Left lobe of liver (tissue), 2 donors: ENCODE data around the gene OR10C1. TPM values are rescaled to one million over a fixed set of nuclear protein-coding genes. Genes with fewer than 3 reads are reported as not detected.
A peak's percentile ranks its signal among the peaks of the same experiment; 100 is the strongest.
"Not testable (repeated sequence)": the region's sequence is repeated elsewhere in the genome, so short reads cannot be mapped to it uniquely, and the experiment has no call there.

Source experiments
- ATAC-seq: fragments of 200-7000 bp; cut with Tn5 transposase; one replicate; pipeline ENCODE4 v1.9.1; 2020; ENCODE audit warnings: mild to moderate bottlenecking, moderate library complexity
- DNase-seq: peaks from one replicate; pipeline ENCODE4 v3.0.0-alpha.2; 2020; ENCODE audit warnings: low spot score
- total RNA-seq: library from RNA; stranded (reverse); gene quantifications from one replicate; pipeline ENCODE4 v1.2.1, GENCODE V29; 2021
- donor health status: DM: no; HTN: no; CAD: no; lungs with moderate emphysema.
- donor health status: DM: no; HTN: yes; CAD: no.

Gene OR10C1, protein sequence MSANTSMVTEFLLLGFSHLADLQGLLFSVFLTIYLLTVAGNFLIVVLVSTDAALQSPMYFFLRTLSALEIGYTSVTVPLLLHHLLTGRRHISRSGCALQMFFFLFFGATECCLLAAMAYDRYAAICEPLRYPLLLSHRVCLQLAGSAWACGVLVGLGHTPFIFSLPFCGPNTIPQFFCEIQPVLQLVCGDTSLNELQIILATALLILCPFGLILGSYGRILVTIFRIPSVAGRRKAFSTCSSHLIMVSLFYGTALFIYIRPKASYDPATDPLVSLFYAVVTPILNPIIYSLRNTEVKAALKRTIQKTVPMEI
- total RNA-seq, result not detected

DNA sequence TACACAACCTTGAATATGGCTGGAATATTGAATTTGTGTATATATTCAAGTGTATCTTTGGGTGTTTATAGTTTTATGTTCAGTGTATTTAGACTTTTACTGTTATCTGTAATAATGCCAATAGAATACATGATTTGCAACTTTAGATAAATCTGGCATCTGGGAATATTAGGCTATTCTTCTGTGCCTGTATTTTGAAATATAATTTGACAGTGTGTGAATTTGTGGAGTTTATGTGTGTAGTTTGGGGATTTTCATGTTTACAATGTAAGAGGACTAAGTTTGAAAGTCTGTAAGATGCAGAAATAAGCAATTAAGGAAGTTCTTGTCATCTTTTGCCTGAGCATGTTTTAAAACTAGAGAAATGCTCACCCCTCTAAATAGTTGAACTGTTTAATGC is at the start of gene OR10C1:
TSS of gene OR10C1 (plus strand) at position 301 of the 400 bp plus-strand sequence. CDS start 710 bp downstream, outside the sequence.
- ATAC-seq (no peak), DNase-seq (no peak)

DNA sequence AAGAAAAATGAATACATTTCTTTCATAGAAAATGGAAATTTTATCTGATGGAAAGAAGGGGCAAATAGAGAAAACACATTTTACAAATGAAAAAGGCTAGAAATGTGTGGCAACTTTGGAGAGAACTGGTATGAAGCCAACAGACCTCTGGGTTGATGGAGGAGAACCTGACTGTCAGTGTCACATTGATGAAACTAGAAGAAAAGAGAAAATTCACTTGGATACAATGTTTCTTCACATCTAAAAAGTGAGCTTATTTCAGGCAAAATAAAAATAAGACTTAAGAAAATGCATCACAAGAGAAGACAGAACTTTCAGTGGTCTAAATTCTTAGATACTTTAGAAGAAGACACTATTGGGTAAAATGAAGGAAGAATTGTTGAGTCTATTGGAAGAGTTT is 43.8 kb upstream of the OR10C1 start, which contains the start of gene OR12D2:
TSS of gene OR12D2 (plus strand) at position 301 of the 400 bp plus-strand sequence. CDS start 1,069 bp downstream, outside the sequence.
- ATAC-seq, result no peak
- no peak for DNase-seq

DNA sequence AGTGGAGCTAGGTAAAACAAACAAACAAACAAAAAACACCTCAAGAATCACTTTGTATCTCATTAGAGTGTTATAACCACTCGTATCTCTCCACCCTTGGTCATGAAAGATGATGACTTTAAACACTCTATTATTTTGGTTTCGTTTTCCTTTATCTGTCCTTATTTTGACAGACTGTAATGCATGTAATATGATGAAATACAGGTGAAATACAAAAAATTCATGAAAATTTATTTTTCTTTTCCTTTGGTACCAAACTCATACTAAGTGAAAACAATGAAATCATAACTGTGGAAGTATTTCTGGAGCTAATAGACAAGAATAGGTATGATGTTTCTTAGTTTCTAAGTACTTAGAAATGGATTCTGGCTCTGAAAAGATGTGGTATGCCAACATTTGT is 39.6 kb upstream of the OR10C1 start:
- ATAC-seq, result no peak

DNA sequence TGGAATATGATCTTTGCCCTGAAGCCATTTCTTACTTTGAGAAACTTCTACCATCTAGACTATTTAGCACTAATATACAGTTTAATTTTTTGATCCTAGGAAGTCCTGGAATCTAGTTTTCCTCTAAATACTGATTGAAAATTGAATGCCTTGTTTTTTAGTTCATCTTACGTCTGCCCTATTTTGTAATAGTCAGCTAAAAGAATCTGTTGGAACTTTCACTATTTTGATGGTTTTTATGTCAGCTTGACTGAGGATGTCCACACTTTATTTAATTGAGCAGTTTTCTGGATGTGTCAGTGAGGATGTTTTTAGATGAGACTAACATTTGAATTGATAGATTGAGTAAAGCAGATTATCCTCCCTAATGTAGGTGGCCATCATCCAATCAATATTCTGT is 35.3 kb upstream of the OR10C1 start:
- DNase-seq (no peak), ATAC-seq (no peak)

More for the DNA sequence above, 39.6 kb upstream of the OR10C1 start:
- no peak for DNase-seq

DNA sequence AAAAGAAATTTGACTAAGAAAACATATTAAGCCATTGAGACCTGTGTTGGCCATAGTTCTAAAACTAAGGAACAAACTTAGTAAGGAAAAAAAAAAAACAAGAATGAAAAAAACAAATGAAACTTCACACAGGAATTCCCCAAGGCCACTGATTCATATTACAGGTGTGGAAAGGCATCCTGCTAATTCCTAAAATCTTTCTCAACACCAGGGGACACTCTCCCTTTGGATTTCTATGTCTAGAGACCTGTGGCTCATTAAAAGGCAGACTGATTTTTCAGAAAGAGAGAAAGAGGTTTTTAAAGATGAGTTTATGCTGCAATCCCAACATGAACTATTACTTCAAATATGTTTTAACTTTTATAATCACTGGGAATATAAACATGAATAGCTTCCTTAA is 24.5 kb upstream of the OR10C1 start, which contains the start of gene OR12D1:
TSS of gene OR12D1 (plus strand) at position 341 of the 400 bp plus-strand sequence.
- no peak for DNase-seq
- ATAC-seq, result peak; percentile 64

DNA sequence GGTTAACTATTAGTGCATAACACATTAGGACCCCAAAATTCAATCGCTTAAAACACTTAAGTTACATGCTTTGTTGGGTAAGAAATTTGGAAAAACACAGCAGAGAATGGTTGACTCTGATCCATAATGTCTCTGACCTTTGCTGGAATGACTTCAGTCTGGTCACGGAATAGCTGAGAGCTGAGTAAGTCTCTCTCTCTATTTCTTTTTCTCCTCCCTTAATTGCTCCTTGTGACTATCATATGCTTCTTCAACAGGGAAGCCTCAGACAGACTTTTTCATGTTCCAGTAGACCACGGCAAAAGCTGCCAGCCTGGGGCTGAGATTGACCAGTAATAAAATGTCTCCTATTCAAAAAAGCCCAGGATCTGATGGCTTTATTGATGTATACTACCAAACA is 19.6 kb upstream of the OR10C1 start:
- ATAC-seq (no peak), DNase-seq (no peak)

DNA sequence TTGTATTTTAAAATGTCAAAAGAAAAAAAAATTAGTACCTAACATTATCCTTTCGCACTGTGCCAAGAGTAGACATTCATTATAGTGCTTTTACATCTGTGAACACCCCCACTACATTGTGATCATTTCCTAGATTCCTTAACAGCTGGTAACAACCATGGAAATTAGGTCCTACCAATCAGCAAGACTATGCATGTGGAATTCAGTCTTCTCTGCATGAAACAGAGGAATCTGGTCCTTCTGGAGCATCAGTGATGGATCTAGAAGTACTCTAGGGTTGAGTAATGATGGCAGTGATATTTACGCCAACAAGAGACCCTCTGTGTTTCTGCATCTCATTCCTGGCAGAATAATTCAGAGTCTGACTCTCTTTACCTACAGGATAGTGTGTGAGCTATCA is 14.9 kb upstream of the OR10C1 start:
- DNase-seq (no peak), ATAC-seq (no peak)

DNA sequence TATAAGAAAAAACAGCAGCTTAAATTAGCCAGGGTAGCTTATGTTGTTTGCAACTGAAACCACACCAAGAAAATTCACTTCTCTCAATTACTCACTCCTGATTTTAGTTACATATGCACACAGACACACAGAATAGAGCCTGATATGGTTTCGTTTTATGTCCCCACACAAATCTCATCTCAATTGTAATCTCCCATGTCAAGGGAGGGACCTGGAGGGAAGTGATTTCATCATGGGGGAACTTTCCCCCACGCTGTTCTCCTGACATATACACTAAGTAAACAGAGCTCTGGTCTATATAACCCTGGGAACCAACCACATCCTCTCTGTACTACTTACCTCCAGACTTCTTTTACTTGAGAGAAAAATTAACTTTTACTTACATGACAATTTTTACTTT is 14.5 kb upstream of the OR10C1 start:
- no peak for DNase-seq
- no peak for ATAC-seq

DNA sequence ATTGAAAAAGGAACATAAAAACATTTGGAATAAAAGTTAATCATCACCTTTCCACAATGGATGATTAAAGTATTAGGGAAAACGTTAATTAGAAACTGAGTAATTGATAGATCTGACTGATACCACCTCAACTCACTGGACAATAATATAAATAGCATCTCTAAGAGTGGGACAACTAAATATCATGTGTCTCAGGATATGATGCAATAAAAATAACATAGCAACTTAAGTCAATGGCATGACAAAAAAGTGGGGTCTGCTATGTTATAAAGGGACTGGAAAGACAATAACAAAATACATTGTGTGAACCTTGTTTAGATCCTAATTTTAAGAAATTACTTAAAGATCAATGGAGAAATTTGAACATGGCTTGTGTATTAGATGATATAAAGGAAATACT is 14.0 kb upstream of the OR10C1 start:
- DNase-seq (no peak), ATAC-seq (no peak)

DNA sequence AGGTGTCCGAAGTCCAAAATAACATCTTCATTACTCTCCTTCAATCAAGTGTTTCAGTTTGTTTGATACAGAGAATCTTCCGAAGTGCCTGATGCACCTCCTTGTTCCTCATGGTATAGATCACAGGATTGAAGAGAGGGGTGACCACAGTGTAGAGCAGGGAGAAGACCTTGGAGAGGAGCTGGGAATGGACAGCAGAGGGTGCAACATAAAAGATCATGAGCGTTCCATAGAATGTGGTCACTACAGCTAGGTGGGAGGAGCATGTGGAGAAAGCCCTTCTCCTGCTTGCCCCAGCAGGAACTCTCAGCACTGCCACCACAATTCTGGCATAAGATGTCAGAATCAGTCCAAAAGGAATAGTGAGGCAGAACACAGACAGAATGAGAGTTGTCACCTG is 12.5 kb upstream of the OR10C1 start:
- ATAC-seq (no peak), DNase-seq (no peak)

DNA sequence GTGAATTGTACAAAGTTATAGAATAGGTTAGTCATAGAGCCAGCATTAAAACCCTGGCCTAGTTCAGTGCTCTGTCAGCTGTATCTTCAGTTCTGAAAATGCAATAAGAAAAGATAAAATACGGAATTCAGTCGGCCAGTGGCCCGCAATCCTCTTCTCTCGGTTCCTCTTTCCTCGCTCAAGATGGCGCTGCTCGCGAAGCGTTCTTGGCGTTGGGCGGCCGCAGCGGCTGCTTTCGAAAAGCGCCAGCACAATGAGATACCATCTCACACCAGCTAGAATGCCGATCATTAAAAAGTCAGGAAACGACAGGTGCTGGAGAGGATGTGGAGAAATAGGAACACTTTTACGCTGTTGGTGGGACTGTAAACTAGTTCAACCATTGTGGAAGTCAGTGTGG is 2.4 kb upstream of the OR10C1 start:
- not testable (repeated sequence) for DNase-seq, ATAC-seq

DNA sequence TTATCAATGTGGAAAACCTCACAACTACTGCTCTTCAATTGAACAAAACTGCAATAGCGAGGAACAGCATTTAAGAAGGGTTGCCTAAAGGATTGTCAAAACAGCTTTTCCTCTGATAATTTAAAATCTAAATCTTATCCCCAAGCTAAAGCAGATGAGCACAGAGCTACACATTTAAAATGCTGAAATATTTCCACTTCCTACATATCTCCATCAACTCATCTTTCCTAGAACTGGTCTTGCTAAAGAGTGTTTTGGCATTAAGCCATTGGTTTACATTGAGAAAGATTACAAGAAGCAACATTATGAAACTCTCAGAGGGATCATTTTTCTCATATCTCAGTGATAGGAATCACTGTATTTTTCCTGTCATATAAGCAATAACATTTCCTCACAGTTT is 3.6 kb downstream of the OR10C1 start:
- DNase-seq, result no peak
- no peak for ATAC-seq

DNA sequence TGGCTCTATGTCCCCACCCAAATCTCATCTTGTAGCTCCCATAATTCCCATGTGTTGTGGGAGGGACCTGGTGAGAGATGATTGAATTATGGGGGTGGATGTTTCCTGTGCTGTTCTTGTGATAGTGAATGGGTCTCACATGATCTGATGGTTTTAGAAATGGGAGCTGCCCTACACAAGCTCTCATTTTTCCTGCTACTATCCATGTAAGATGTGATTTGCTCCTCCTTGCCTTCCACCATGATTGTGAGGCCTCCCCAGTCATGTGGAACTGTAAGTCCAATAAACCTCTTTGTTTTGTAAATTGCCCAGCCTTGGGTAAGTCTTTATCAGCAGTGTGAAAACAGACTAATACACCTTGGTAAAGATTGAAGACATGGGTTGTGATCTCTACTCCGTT is 4.9 kb downstream of the OR10C1 start:
- ATAC-seq, DNase-seq: not testable (repeated sequence)

DNA sequence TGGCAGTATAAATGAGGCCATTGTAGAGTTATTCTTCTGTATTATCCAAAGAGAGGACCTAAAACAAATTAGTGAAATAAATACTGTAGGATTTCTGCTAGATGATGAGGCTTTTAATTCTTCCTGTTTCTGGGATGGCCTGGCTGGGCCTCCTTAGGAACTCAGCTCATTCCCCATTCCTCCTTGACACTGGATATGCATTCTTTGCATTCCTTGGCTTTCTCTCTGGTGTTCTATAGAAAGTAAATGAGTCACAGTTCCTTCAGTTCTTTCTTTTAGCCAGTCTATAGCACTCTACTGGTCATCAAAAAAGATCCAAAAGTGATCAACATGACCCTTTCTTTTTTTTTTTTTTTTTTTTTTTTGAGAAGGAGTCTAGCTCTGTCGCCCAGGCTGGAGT is 8.6 kb downstream of the OR10C1 start:
- DNase-seq, result no peak
- no peak for ATAC-seq

DNA sequence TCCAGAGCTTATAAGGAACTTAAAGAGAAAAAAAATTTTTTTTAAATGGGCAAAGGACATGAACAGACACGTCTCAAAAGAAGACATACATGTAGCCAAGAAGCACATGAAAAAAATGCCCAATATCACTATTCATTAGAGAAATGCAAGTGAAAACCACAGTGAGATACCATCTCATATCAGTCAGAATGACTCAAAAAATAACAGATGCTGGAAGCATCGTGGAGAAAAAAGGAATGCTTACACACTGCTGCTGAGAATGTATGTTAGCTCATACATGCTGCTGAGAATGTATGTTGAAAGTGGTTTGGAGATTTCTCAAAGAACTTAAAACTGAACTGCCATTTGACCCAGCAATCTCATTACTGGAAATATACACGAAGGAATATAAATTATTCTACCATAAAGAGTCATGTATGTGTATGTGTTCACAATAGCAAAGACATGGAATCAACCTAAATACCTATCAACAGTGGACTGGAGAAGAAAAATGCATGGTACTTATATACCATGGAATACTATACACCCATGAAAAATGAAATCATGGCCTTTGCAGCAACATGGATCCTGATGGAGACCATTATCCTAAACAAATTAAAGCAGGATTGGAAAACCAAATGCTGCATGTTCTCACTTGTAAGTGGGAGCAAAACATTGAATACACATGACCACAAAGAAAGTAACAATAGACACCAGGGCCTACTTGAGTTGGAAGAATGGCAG is 12.5 kb downstream of the OR10C1 start:
- DNase-seq (no peak), ATAC-seq (no peak)

DNA sequence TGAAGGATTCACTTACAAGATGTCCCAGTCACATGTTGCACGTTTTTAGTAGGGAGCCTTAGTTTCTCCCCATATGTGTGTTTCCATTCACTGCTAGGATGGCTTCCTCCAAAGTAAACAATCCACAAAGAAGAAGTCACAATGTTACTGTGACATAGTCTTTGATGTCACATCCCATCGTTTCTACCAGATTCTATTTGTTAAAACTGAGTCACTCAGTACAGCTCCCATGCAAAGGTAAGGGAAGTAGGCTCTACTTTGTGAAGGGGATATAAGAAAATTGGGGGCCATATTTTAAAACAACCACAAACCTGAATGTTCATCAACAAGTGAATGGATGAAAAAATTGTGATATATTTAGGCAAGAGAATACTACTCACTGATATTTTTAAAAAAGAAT is 17.9 kb downstream of the OR10C1 start, which contains the start of the genes OR11A1 and OR2H1:
TSS of gene OR11A1 (minus strand) at position 101 of the 400 bp plus-strand sequence. CDS start 29,430 bp downstream, outside the sequence.
TSS of gene OR2H1 (plus strand) at position 185 of the 400 bp plus-strand sequence. CDS start 4,615 bp downstream, outside the sequence.
- DNase-seq (no peak), ATAC-seq (no peak)

DNA sequence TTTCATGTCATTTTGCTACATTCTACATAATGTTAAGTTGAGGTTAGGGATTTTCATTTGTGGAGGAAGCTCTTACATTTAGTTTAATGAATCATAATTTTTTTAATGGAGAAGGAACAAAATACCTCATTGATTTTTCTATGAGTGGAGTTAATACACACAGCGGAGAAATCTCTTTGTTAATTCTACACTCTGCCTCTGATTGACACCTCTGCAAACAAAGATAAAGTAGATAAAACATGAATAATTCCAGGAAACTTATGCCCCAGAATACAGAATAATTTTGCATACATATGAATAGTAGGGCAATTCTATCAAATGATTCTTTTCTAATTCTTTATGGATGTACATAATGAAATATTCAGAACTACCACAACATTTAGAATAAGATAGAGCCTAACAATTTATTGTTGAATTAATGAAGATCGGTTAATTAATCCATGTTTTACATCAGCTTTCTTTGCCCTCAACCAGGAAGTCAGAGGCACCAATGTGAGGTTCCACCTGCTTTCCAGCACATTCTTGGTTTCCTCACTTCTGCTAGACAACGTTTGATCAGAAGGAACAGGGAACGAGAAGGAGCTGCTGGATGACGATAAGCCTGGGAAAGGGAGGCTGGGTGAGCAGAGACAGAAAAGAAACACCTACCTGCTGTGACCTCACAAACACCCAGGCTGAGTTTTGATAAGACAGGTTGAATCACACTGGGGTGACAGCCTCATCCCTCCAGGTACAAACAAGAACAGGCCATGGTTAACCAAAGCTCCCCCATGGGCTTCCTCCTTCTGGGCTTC is 22.1 kb downstream of the OR10C1 start:
- ATAC-seq, result no peak
- no peak for DNase-seq

DNA sequence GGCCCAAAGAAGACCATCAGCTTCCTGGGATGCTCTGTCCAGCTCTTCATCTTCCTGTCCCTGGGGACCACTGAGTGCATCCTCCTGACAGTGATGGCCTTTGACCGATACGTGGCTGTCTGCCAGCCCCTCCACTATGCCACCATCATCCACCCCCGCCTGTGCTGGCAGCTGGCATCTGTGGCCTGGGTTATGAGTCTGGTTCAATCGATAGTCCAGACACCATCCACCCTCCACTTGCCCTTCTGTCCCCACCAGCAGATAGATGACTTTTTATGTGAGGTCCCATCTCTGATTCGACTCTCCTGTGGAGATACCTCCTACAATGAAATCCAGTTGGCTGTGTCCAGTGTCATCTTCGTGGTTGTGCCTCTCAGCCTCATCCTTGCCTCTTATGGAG is 22.9 kb downstream of the OR10C1 start:
- DNase-seq, result no peak
- peak; percentile 59 for ATAC-seq

DNA sequence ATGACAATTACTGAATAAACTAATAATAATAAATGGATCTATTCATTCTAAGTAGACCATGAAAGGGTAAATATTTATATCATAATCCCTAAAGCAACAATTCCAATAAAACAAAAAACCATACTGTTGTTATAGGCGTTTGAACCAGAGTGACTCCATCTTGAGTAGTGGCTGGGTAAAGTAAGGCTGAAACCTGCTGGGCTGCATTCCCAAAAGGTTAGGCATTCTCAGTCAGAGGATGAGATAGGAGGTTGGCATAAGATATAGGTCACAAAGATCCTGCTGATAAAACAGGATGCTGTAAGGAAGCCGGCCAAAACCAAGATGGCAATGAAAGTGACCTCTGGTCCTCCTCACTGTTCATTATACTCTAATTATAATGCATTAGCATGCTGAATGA is 26.2 kb downstream of the OR10C1 start:
- no peak for ATAC-seq
- no peak for DNase-seq

DNA sequence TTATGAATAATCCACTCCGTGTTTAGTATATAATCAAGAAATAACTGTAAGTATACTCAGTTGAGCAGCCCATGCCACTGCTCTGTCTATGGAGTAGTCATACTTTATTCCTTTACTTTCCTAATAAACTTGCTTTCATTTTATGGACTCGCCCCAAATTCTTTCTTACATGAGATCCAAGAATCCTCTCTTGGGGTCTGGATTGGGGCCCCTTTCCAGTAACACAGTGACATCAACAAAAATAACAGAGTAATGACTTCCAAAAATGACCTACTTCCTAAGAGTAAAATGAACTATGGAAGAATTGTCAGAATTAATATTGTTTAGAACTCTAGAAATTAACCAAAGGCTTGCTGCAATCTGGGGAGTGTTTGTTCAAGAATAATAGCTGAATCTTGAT is 26.7 kb downstream of the OR10C1 start:
- ATAC-seq (no peak), DNase-seq (no peak)

DNA sequence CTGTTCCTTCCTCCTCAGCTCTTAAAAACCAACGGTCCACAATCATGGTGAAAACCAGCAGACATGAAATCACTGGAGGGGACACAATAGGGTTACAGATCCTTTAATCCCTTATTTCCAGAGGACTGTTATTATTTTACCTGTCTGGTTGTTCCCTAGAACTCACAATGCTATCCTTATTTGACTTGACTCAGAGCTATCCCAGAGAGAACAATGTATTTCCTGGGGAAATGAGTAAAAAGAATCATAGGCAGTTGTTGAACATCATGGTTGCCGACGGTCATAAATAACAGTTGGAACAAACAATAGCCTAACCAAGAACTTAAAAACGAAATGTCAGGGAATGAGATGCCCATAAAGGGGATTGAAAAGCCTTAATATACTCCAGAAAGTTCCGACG is 27.1 kb downstream of the OR10C1 start:
- ATAC-seq, result no peak
- DNase-seq, result no peak
